Fibroblast of gingiva (primary cell): ENCODE results near the gene RPTOR.
A peak's percentile ranks its signal among the peaks of the same experiment; 100 is the strongest.
"Not testable (repeated sequence)": the region's sequence is repeated elsewhere in the genome, so short reads cannot be mapped to it uniquely, and the experiment has no call there.

Experiments used
- DNase-seq: peaks from one replicate; pipeline ENCODE4 v3.0.0-alpha.2; 2011; ENCODE audit warnings: low read depth

Gene RPTOR

DNA sequence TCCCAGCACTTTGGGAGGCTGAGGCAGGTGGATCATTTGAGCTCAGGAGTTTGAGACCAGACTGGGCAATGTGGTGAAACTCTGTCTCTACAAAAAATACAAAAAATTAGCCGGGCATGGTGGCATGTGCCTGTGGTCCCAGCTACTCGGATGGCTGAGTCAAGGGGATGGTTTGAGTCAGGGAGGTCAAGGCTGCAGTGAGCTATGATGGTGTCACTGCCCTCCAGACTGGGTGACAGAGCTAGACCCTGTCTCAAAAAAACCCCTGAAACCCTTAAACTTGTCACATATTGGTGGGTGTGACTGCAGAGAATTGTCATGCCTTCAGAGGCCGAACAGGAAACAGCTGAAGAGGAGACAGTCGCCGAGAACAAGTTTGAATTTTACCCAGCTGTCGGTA lies 13.4 kb downstream of the RPTOR start:
- no peak for DNase-seq

DNA sequence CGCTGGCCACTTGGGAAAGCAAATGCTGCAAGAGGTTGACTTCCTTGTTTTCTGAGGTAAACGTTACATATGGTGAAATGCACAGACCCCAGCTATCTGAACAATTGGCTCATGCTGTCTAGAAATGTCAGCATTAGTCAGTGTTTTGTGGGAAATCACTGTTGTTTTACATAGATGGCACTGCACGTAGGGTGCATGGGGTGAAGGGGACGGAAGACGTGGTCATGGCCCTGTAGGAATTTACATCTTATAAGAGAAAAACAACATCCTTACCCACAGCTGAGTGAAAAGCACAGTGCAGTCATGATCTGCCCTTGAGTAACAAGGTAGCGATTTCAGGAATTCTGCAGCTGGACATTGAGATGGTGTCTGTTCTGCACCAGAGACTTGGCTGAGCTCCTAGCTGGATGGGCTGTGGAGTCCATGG lies 15.2 kb downstream of the RPTOR start:
- DNase-seq: peak; percentile 13

DNA sequence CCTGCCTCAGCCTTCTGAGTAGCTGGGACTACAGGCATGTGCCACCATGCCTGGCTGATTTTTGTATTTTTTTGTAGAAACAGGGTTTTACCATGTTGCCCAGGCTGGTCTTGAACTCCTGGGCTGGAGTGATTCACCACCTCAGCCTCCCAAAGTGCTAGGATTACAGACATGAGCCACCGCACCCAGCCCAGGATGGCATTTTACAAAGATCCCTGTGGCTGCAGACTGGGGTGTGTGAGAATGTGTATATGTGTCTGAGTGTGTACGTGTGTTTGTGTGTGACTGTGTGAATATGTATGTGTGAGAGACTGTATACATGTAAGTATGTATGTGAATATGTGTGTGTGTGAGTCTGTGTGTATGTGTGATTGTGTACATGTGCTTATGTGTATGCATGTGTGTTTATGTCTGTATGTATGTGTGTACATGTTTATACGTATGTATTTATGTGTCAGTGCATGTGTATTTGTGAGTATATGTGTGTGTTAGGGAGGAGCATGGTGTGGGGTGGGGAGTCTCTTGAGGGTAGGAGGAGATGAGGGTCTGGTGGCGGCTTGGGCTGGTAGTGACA lies 17.0 kb downstream of the RPTOR start:
- DNase-seq: no peak

DNA sequence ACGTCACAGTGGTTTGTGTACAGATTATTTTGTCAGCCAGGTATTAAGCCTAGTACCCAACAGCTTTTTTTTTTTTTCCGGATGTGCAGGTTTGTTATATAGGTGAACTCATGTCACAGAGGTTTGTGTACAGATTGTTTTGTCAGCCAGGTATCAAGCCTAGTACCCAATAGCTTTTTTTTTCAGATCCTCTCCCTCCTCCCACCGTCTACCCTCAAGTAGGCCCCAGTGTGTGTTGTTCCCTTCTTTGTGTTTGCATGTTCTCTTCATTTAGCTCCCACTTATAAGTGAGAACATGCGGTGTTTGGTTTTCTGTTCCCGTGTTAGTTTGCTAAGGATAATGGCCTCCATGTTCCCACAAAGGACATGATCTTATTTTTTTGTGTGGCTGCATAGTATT lies 19.9 kb downstream of the RPTOR start:
- DNase-seq: no peak

DNA sequence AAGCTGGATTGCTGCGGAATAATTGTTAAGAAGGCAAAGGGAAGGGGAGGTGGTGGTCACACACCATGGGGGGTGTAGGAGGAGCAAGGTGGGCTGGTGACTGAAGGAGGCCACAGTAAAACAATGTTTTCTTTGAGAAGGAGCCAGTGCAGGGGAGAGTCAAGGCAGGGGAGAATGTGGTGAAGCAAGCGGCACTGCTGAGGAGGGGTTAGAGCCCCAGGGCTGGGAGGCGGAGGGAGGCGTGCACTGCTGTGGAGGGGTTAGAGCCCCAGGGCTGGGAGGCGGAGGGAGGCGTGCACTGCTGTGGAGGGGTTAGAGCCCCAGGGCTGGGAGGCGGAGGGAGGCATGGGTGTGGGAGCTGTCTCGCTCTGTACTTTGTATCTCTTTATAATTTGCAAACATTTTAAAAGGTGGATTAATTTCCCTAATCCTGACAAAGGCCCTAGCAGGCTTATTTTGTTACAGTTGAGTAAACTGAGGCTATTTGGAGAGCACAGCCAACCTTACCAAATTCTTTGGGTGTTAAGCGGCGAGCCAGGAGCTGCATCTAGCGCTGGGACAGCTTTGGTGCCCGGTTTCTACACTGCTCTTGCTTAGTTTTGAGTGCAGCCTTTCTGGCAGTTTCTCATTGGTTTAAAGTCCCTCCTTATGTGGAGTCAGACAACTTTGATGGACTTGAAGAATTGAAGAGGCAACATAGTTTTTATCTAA lies 20.9 kb downstream of the RPTOR start:
- DNase-seq: no peak

DNA sequence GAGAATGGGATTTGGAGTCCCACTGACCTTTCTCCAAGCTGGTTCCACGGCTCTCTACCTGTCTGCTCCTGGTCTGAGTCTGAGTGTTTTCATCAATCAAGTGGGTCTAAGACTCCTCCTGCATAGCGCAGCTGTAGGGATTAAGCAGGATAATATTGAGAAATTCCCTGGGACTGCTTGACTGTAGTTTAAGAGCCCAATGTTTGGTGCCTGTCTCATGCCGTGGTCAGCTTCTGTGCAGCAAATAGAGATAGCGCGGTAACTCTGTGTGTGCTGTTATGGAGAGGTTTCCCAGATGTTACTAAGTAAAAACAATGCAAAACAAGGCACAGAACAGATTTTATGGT lies 21.4 kb downstream of the RPTOR start:
- DNase-seq: no peak

DNA sequence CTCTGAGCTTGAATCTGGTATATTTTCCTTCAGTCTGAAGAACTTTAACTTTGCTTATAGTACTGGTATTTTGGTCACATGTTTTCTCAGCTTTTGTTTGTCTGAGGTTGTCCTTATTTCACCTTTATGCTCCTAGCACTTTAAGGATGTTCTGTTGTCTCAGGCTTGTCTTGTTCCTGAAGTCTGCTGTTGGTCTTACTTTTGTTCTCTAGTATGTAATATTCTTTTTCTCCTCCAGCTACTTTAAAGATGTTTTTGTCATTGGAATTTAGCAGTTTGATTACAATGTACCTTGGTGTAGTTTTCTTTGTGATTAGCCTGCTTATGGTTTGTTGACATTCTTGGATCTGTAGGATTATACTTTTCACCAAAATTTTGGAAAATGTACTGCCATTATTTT lies 23.6 kb downstream of the RPTOR start:
- DNase-seq: no peak

DNA sequence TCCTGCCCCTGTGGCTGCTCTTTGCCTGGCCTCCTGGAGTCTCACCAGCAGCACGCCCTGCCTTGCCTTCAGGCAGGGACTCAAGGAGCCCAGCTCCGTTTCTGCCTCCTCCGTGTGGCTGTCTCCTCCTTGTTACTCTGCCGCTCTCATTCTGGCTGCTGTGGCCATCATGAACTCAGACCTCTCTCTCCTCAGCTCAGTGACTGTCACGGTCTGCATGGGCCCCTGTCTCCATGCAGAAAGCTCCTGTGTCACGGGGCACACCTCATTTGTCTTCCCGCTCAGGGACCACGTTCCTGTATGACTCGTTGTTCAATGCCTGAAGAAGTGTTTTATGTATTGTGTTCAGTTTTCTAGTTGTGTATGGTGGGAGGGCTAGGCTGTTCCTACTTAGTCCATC lies 25.3 kb downstream of the RPTOR start:
- DNase-seq: no peak

DNA sequence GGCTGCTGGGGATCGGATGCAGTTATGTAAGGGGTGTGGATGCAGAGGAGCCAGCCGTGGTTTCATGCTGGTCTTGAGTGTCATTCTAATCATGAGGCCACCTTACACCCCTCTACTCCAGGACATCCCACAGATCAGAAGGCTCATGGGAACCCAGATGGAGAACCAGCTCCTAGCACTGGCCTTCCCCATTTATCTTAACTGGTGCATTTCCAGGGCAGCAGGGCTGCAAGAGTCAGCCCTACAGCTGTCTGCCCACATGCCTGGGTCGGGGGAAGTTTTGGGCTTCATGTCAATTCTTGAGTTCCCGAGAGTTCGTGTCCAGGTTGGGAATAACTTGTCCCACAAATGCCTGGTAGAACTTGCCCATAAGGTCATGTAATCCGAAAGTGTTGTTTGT lies 29.1 kb downstream of the RPTOR start:
- no peak for DNase-seq

DNA sequence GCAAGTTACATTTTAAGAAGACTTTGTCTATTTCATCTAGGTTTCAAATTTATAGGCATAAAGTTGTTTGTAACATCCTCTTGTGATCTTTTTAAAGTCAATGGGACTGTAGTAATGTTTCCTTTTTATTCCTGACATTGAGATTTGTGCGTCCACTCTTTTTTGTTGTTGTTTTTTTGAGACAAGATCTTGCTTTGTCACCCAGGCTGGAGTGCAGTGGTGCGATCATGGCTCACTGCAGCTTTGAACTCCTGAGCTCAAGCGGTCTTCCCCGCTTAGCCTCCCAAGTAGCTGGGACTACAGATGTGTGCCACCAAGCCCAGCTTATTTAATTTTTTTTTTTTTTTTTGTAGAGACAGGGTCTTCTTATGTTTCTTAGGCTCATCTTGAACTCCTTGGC lies 29.9 kb downstream of the RPTOR start:
- DNase-seq: no peak

DNA sequence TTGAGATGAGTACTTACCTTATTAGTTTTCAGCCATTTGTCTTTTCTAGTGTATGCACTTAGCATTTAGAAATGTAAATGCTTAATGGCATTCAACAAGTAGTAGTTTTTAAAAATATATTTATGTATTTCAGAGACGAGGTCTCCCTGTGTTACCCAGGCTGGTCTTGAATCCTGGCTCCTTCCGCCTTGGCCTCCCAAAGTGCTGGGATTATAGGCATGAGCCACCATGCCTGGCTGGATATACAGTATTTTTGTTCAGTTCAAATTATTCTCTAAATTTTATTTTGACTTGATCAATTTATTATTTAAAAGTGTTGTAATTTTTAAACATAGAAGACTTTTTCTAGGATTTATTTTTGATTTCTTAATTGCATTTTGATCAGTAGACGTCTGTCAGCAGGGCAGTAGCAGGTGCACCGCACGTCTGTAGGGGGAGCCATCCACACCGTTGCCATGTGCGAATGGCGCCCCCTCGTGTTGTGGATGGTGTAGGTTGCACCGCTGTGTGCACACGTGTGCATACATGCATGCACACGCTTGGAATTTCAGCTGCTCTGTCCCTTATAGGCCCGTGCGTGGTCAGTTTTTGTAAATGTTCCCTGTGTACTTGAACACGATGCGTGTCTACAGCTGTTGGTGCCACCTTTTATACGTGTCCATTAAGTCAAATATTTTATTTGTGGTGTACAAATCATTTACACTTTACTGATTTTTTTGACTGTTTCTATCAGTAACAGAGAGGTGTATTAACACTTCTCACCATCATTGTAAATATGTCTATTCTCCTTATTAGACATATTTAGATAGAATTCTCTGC lies 30.6 kb downstream of the RPTOR start:
- DNase-seq: peak; percentile 69

DNA sequence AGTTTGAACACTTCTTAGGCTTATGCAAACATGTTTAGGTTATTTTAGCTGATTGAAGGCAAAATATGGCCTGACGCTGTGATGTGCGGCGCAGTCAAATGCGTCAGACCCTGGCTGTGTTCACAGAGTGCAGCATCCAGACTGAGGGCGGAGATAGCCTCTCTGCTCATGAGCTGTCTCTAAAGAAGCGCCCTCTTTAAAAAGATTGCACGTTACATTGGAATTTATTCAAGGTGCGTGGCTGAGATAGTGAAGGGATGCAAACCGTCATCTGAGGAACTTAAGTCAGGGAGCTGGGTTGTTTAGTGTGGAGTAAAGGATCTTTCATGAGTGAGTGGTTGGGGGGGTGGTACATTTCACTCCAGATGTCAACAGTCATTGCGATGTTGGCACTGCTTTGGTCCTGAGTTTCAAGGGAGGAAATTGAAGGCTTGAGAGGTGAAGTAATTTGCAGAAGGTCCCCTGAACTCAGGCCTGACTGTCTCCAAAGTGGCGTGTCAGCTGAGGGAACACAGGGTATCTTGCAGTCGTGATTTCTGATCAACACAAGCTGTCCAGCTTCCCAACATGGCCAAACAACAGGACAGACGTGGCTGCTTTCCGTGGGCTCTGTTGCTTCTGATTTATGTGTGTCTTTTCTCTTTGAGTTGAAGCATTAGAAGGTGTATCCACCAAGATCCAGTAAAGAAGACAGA lies 33.4 kb downstream of the RPTOR start:
- no peak for DNase-seq

DNA sequence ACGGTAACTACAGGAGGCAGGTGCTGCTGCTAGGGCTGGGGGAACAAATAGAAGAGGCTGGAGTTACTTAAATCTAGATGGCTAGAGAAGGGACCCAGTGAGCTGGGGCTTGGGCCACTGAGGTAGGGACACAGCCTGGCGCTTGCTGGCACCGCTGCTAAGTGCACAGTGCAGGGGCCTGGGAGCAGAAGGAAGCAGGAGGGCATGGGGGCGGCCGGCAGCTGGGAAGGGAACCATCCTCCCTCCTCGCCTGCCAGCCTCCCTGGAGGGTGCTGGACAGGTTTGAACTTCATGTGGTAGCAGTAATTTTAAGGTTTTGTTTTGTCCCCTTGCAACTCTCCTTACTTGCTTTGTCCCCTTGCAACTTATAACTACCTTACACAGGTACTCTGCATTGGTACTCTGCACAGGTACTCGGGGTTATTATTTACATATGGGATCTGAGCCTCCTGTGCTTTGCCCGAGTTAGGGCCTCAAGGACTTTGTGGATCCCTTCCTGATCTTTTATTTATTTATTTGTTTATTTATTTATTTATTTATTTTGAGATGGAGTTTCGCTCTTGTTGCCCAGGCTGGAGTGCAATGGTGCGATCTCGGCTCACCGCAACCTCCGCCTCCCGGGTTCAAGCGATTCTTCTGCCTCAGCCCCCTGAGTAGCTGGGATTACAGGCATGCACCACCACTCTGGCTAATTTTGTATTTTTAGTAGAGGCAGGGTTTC lies 34.2 kb downstream of the RPTOR start:
- DNase-seq: not testable (repeated sequence)

DNA sequence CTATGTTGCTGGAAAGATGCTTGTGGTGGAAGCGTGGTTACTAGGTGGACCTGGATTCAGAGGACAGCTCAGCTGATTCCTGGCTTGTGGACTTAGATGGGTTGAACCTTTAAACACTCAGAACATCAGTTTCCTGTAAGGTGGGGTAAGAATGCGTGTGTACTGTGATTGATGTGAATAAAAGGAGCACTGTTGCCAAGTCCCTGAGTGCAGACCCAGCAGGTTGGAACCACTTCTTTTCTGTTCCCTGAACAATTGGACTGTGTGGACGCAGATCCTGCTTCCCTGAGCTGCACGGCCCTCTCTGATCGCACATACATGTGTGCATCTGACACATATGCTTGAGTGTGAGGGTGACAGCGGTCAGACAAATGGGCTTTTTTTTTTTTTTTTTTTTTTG lies 37.5 kb downstream of the RPTOR start:
- no peak for DNase-seq

DNA sequence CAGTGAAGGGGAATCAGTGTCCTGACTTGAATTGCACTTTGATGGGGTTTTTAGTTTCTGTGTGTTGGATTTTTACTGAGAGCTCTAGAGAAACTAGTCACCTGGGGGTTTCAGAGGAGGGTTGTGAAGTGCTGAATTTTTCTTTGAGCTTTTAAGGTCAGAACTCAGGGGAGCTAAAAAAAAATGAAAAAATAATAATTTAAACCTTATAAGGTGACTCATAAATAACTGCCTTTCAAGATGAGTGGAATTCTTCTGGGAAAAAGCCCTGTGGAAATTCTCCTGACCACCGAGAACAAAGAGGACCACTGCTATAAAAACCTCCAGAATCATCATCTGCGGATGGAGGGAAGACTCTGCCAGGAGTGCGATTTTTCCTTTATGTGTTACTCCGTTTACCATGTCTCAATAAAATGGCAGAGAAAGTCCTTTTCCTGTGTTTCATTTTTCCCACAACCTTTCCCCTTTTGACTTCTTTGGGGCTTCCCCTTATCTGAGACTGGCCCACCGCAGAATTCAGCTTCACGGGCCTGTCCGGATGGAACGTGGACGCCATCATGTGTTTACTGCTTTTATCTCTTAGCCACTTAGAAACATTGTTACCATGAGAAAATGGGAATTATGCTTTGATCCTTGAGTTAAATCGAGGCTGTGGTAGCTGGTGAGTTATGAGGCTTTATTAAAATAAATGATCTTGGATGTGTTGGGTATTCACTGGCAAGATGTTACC lies 39.7 kb downstream of the RPTOR start:
- DNase-seq: no peak

DNA sequence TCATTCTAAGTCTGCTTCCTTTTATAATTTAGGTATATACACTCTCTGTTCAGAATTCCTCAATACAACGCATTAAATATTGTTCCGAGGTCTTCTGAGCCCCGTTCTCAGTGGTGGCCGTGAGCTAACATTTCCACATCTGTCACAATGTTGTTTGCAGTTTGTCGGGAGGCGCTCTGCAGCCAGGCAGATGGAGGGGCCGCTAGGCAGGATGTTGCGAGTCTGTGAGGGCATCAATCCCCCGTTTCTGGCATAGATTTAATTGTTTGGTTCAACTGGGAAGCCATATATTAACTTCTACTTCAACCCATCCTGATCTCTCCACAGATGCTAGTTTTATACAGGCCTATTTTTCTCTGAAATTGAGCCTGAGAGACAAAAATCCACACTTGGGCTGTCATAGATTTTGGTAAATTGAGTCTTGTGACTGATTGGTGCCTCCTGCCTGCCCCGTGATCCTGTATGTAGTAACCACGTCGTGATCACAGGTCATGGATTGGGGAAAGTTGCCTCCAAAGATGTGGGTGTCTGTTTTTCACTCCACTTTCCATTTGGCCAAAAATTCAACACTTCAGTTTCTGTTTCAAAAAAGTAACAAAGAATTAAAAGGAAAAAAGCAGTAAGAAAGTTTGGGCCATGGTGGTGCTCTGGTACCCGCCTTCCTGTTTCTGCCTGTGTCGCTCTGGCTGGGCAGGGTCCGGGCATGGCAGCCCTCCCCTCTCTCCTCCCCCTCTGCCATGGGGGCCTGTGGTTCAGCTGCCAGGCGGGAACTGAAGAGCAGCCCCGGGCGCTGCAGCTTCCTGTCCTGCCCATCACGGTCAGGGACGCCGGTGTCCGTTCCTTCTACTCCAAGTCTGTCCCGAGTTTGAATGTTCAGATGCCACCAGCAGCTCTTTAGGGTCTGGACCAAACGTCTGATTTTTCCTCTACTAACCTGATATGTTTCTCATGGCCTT lies 41.5 kb downstream of the RPTOR start:
- DNase-seq: peak; percentile 50

DNA sequence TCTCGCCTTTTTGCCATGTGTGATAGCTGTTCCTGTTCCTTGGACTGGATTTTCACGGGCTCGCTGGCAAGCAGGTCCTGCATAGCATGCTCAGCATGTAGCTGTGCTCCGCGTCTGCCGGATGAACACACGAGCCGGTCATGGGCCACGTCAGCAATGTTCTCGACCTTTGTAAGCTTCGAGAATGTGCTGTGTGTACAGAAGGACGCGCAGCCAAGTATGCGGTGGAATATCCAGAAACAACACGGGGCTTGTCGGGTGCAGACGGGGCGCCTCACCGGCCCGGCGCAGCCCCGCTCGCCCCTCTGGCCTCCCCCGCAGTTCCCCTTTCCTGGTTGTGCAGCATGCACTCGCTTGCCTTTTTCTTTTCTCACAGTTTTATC lies 42.2 kb downstream of the RPTOR start:
- peak; percentile 89 for DNase-seq

DNA sequence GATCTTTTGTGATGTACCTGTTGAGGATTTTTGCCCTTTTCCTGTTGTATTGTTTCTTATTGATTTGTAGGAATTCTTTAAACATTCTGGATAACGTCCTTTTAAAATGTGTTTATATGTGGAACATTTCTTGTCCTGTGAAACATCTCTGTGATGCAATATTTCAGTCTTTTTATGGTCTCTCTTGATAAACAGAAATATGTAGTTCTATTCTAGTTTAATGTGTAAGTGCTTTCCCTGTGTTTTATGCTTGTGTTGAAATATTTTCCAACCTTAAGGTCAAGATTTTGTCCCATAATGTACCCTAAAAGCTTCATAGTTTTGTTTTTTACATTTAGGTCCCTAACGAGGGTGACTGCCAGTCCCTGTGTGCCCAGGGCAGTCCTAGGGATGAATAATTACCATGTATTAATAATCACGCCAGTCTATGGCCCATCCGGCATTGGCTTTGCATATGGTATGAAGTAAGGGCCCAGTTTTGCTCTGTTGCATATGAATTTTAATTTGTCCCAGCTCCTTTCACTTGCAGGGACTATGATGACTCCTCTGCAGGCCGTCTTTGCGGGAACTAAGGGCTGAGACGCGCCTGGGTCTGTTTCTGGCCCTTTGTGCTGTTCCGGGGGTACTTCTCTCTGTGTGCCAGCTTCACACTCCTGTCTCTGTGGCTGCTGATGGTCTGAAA lies 44.2 kb downstream of the RPTOR start:
- peak; percentile 44 for DNase-seq

DNA sequence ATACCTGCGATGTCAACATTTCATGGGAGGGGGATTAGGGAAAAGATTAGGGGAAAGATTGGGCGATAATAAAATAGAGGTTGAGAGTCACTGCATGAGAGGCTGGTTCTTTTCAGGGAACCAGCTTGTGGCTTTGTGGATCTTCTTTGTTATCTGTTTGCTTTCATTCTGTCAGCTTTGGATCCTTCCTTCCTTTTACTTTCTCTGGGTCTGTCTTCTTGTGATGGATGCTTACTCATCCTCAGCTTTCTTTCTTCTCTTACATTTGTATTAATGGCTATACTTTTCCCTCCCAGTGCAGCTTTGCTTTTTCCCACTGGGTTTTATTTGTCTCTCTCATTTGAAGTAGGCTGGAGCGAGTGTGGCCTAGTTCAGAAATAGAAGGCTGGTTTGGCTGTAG lies 47.1 kb downstream of the RPTOR start:
- no peak for DNase-seq

DNA sequence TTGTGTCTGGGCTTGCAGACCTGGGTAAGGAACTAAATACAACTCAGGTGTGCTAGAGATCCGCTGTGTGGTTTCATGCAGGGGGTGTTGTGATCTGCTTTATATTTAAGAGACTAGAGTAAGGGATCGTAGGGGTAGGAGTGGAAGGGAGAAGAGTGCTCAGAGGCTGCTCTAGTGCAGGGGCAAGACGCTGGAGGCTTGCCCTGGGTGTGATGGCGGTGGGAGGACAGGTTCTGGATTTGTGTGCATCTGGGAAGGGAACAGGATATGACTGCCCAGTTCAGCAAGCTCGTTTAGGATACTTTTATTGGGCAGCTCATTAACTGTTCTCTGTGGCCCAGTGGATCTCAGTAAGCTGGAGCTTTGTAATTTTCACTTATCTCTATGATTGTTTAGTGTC lies 47.6 kb downstream of the RPTOR start:
- no peak for DNase-seq
